ENCODE results near the gene TRAPPC5. TPM values are rescaled to one million over a fixed set of nuclear protein-coding genes. Genes with fewer than 3 reads are reported as not detected.

The TRAPPC5 gene
- total RNA-seq, 1 experiment from 2014 or later: 105 TPM

GRCh38 chr19:7676376-7676775 is 4.3 kb upstream of the TRAPPC5 start:
- peaks cover 18% of the 10 kb centered on the region for H3K4me1 ChIP-seq (ENCODE audit: insufficient read depth, low read length, poor library complexity, severe bottlenecking)
- ChIA-PET POLR2A (ENCODE audit: low non-redundant PET) (no interaction called here), CTCF (interaction anchor here (0.5 to 1.2 kb wide), 2 partner anchors 24 to 322 kb away, joined by 3 read pairs; no protein-coding TSS in a partner anchor)
- intact Hi-C loops (cut with micrococcal nuclease; ENCODE audit: unreplicated experiment): no loop called here
- no TSS peak for BruUV-seq (replicated peaks)
- TF ChIP-seq EZH2 (IDR thresholded peaks at IDR 0.05; ENCODE audit: borderline replicate concordance, low read depth, low read length, poor library complexity, severe bottlenecking): no peak
- no peak for TF ChIP-seq CTCF (conservative IDR thresholded peaks at IDR 0.05; ENCODE audit: low read depth, low read length)
- H3K9me3 ChIP-seq (ENCODE audit: low read depth, low read length, poor library complexity, severe bottlenecking): no peaks in the 10 kb centered on the region
- H3K27me3 ChIP-seq (replicated peaks; ENCODE audit: insufficient read depth, low read depth, low read length, poor library complexity): no peaks in the 10 kb centered on the region
- H3K27ac ChIP-seq (ENCODE audit: low read depth, low read length, poor library complexity, severe bottlenecking): peak overlapping the region; percentile 7
- peak; percentile 58 for DNase-seq (ENCODE audit: low spot score)
- H3K36me3 ChIP-seq (ENCODE audit: insufficient read depth, low read length, poor library complexity, severe bottlenecking): no peaks in the 10 kb centered on the region
- peak overlapping the region; percentile 33 for H3K4me3 ChIP-seq (ENCODE audit: low read depth, low read length, poor library complexity, severe bottlenecking)

GRCh38 chr19:7676854-7677253 is 3.8 kb upstream of the TRAPPC5 start, which contains the start of gene MCEMP1:
MCEMP1 (plus strand) TSS chr19:7677090; CDS start chr19:7677121, 31 bp downstream.
- intact Hi-C loops (cut with micrococcal nuclease; ENCODE audit: unreplicated experiment): no loop called here
- peaks cover 18% of the 10 kb centered on the region for H3K4me1 ChIP-seq (ENCODE audit: insufficient read depth, low read length, poor library complexity, severe bottlenecking)
- H3K9me3 ChIP-seq (ENCODE audit: low read depth, low read length, poor library complexity, severe bottlenecking): no peaks in the 10 kb centered on the region
- no TSS peak for BruUV-seq (replicated peaks)
- no peaks in the 10 kb centered on the region for H3K36me3 ChIP-seq (ENCODE audit: insufficient read depth, low read length, poor library complexity, severe bottlenecking)
- peak within 1 kb of the TSS; percentile 7 for H3K27ac ChIP-seq (ENCODE audit: low read depth, low read length, poor library complexity, severe bottlenecking)
- peak within 1 kb of the TSS; percentile 33 for H3K4me3 ChIP-seq (ENCODE audit: low read depth, low read length, poor library complexity, severe bottlenecking)
- H3K27me3 ChIP-seq (replicated peaks; ENCODE audit: insufficient read depth, low read depth, low read length, poor library complexity): no peaks in the 10 kb centered on the region
- CTCF ChIA-PET: interaction anchor here (1.2 kb wide), 1 partner anchor 24 kb away, joined by 3 read pairs; no protein-coding TSS in a partner anchor
- TF ChIP-seq EZH2 (IDR thresholded peaks at IDR 0.05; ENCODE audit: borderline replicate concordance, low read depth, low read length, poor library complexity, severe bottlenecking) (no peak), CTCF (conservative IDR thresholded peaks at IDR 0.05; ENCODE audit: low read depth, low read length) (no peak)
- POLR2A ChIA-PET (ENCODE audit: low non-redundant PET): no interaction called here
- peak; percentile 51 for DNase-seq (ENCODE audit: low spot score)

- ChIA-PET POLR2A (ENCODE audit: low non-redundant PET) (no interaction called here), CTCF (interaction anchor here (1.2 to 1.3 kb wide), 2 partner anchors 25 to 109 kb away, joined by 3 read pairs; no protein-coding TSS in a partner anchor)
- Histone ChIP-seq H3K27ac (ENCODE audit: low read depth, low read length, poor library complexity, severe bottlenecking) (peak overlapping the region; percentile 7), H3K9me3 (ENCODE audit: low read depth, low read length, poor library complexity, severe bottlenecking) (no peaks in the 10 kb centered on the region), H3K4me3 (ENCODE audit: low read depth, low read length, poor library complexity, severe bottlenecking) (peak overlapping the region; percentile 33), H3K4me1 (ENCODE audit: insufficient read depth, low read length, poor library complexity, severe bottlenecking) (peaks cover 18% of the 10 kb centered on the region), H3K27me3 (replicated peaks; ENCODE audit: insufficient read depth, low read depth, low read length, poor library complexity) (no peaks in the 10 kb centered on the region), H3K36me3 (ENCODE audit: insufficient read depth, low read length, poor library complexity, severe bottlenecking) (peaks cover 7% of the 10 kb centered on the region)
- TF ChIP-seq EZH2 (IDR thresholded peaks at IDR 0.05; ENCODE audit: borderline replicate concordance, low read depth, low read length, poor library complexity, severe bottlenecking): no peak
- TF ChIP-seq CTCF (conservative IDR thresholded peaks at IDR 0.05; ENCODE audit: low read depth, low read length): no peak
- intact Hi-C loops (cut with micrococcal nuclease; ENCODE audit: unreplicated experiment): no loop called here
- BruUV-seq (replicated peaks): no TSS peak
- DNase-seq (ENCODE audit: low spot score): no peak
Measured at GRCh38 chr19:7677669-7678311, 2.8 kb upstream of the TRAPPC5 start.

Measured in A673 (cell line).